H1 (cell line): ENCODE data around the gene DLG5. TPM values are rescaled to one million over a fixed set of nuclear protein-coding genes. Genes with fewer than 3 reads are reported as not detected.

Experiments
- CTCF ChIA-PET: fragments of 300-600 bp; sonication (Branson Sonifier 250); formaldehyde crosslinking; loops from one replicate; lab custom pipeline; 2021; ENCODE audit not compliant: partially characterized antibody; lab: Charles Lee
- POLR2A ChIA-PET: fragments of 300-600 bp; sonication (Branson Sonifier 250); formaldehyde crosslinking; loops from one replicate; lab custom pipeline; 2021; ENCODE audit warnings: inconsistent platforms; ENCODE audit not compliant: partially characterized antibody; lab: Charles Lee
- DNase-seq, 2 experiments: peaks; one replicate each; pipeline versions ENCODE4 v3.0.0 to v3.0.0-alpha.2; 2010 to 2022; ENCODE audit warnings: low spot score in 2 of 2, low read depth in 1 of 2, mixed read lengths in 1 of 2
- FAIRE-seq: peaks from 2 replicates; lab custom pipeline; 2011; peaks lifted over from hg19 to GRCh38; lab: Jason Lieb, UNC
- H2AFZ ChIP-seq: 2 replicates; pipeline ENCODE4 v1.8.1; 2012; ENCODE audit warnings: low read length, inconsistent platforms
- H2AK5ac ChIP-seq: 2 replicates; pipeline ENCODE4 v1.6.1; 2013; ENCODE audit warnings: low read depth, low read length
- H2BK120ac ChIP-seq: replicated peaks from 2 replicates; pipeline ENCODE3; 2013; ENCODE audit warnings: low read depth, low read length, inconsistent platforms
- H2BK12ac ChIP-seq: 2 replicates; pipeline ENCODE4 v1.6.1; 2013; ENCODE audit warnings: low read depth, low read length
- H2BK15ac ChIP-seq: 2 replicates; pipeline ENCODE4 v1.6.1; 2013; ENCODE audit warnings: low read length
- H2BK20ac ChIP-seq: 2 replicates; pipeline ENCODE4 v1.6.1; 2013; ENCODE audit warnings: low read length
- H2BK5ac ChIP-seq: 2 replicates; pipeline ENCODE4 v1.6.1; 2013; ENCODE audit warnings: low read depth, low read length
- H3K14ac ChIP-seq: 2 replicates; pipeline ENCODE4 v1.6.1; 2013; ENCODE audit warnings: inconsistent platforms; ENCODE audit not compliant: insufficient read length
- H3K18ac ChIP-seq: 2 replicates; pipeline ENCODE4 v1.6.1; 2013; ENCODE audit warnings: low read length; ENCODE audit errors: extremely low read depth
- H3K23ac ChIP-seq: 2 replicates; pipeline ENCODE4 v1.6.1; 2013; ENCODE audit warnings: inconsistent platforms; ENCODE audit not compliant: insufficient read length
- H3K23me2 ChIP-seq: 2 replicates; pipeline ENCODE4 v1.6.1; 2013; ENCODE audit warnings: low read depth, low read length
- H3K27ac ChIP-seq: 2 replicates; pipeline ENCODE4 v1.6.1; 2011; ENCODE audit warnings: low read depth, low read length, inconsistent platforms
- H3K27me3 ChIP-seq, 4 experiments: replicated peaks in 1 of 4; 1 replicate in 1 of 4; 2 replicates in 3 of 4; pipeline versions ENCODE4 v1.6.1 to v1.8.1; 2011 to 2013; ENCODE audit warnings: low read length in 3 of 4, mild to moderate bottlenecking in 3 of 4, inconsistent platforms in 2 of 4, mixed read lengths in 2 of 4, moderate library complexity in 1 of 4; ENCODE audit not compliant: control insufficient read depth in 3 of 4, insufficient read depth in 3 of 4; ENCODE audit errors: extremely low read depth in 1 of 4
- H3K36me3 ChIP-seq, 4 experiments: 2 replicates each; pipeline versions ENCODE4 v1.6.1 to v1.8.1; 2011 to 2013; ENCODE audit warnings: mild to moderate bottlenecking in 4 of 4, low read length in 3 of 4, moderate library complexity in 2 of 4, control low read depth in 1 of 4, inconsistent platforms in 1 of 4; ENCODE audit not compliant: insufficient read depth in 4 of 4, control insufficient read depth in 2 of 4
- H3K4ac ChIP-seq: replicated peaks from 2 replicates; pipeline ENCODE3; 2013; ENCODE audit warnings: low read length, low read depth, mixed read lengths, inconsistent platforms; ENCODE audit not compliant: insufficient read length
- H3K4me1 ChIP-seq, 4 experiments: replicated peaks in 1 of 4; 1 replicate in 1 of 4; 2 replicates in 3 of 4; pipeline versions ENCODE4 v1.6.1 to v1.8.1; 2011 to 2013; ENCODE audit warnings: low read length in 3 of 4, inconsistent platforms in 2 of 4, mixed read lengths in 1 of 4; ENCODE audit not compliant: insufficient read depth in 4 of 4, control insufficient read depth in 3 of 4
- H3K4me2 ChIP-seq, 2 experiments: 2 replicates each; pipeline versions ENCODE4 v1.6.1 to v1.8.1; 2011 to 2013; ENCODE audit warnings: low read depth in 2 of 2, low read length in 2 of 2, control low read depth in 1 of 2, inconsistent platforms in 1 of 2, mild to moderate bottlenecking in 1 of 2; ENCODE audit not compliant: insufficient read depth in 1 of 2
- H3K4me3 ChIP-seq, 4 experiments: fragments of 200-600, 300-600 bp in 1 of 4; sonication (generic), shearing (Covaris generic), sonication (Bioruptor Twin) in 1 of 4; 2 replicates each; pipeline versions ENCODE4 v1.5.1 to v1.8.1; 2011 to 2016; ENCODE audit warnings: low read length in 4 of 4, low read depth in 3 of 4, control low read depth in 2 of 4, inconsistent platforms in 2 of 4, mild to moderate bottlenecking in 2 of 4, mixed read lengths in 1 of 4, moderate library complexity in 1 of 4; ENCODE audit not compliant: insufficient read depth in 2 of 4; ENCODE audit errors: extremely low read depth in 1 of 4
- H3K56ac ChIP-seq: replicated peaks from 2 replicates; pipeline ENCODE3; 2013; ENCODE audit warnings: low read depth, mild to moderate bottlenecking, mixed read lengths, low read length, inconsistent platforms; ENCODE audit not compliant: insufficient read length
- H3K79me1 ChIP-seq: 2 replicates; pipeline ENCODE4 v1.6.1; 2013; ENCODE audit warnings: low read depth, low read length, control low read depth
- H3K79me2 ChIP-seq, 2 experiments: 2 replicates each; pipeline versions ENCODE4 v1.6.1 to v1.8.1; 2012 to 2013; ENCODE audit warnings: low read length in 2 of 2, mild to moderate bottlenecking in 2 of 2, inconsistent platforms in 1 of 2; ENCODE audit not compliant: insufficient read depth in 2 of 2, control insufficient read depth in 1 of 2
- H3K9ac ChIP-seq, 4 experiments: replicated peaks in 1 of 4; 1 replicate in 1 of 4; 2 replicates in 3 of 4; pipeline versions ENCODE4 v1.6.1 to v1.8.1; 2011 to 2013; ENCODE audit warnings: low read depth in 3 of 4, low read length in 3 of 4, control low read depth in 2 of 4, mild to moderate bottlenecking in 2 of 4, moderate library complexity in 2 of 4, inconsistent platforms in 1 of 4; ENCODE audit errors: extremely low read depth in 1 of 4
- H3K9me3 ChIP-seq, 2 experiments: 2 replicates each; pipeline versions ENCODE4 v1.6.1 to v1.8.1; 2012 to 2013; ENCODE audit warnings: mild to moderate bottlenecking in 2 of 2, moderate library complexity in 2 of 2, control low read depth in 1 of 2, inconsistent platforms in 1 of 2, low read depth in 1 of 2, low read length in 1 of 2, mixed read lengths in 1 of 2; ENCODE audit not compliant: insufficient read depth in 2 of 2
- H4K20me1 ChIP-seq, 2 experiments: replicated peaks in 1 of 2; 2 replicates each; pipeline versions ENCODE3 to v1.8.1; 2011 to 2013; ENCODE audit warnings: inconsistent platforms in 2 of 2, low read length in 2 of 2, mild to moderate bottlenecking in 1 of 2; ENCODE audit not compliant: insufficient read depth in 2 of 2, control insufficient read depth in 1 of 2
- H4K5ac ChIP-seq: 2 replicates; pipeline ENCODE4 v1.6.1; 2013; ENCODE audit warnings: low read length, low read depth, mixed read lengths, inconsistent platforms; ENCODE audit not compliant: insufficient read length
- H4K8ac ChIP-seq: 2 replicates; pipeline ENCODE4 v1.8.0; 2013; ENCODE audit warnings: mild to moderate bottlenecking, moderate library complexity, low read length, inconsistent platforms; ENCODE audit not compliant: insufficient read depth; ENCODE audit errors: extremely low read depth
- H4K91ac ChIP-seq: replicated peaks from 2 replicates; pipeline ENCODE3; 2013; ENCODE audit warnings: low read length, mixed read lengths, inconsistent platforms; ENCODE audit not compliant: insufficient read length
- BACH1 ChIP-seq: IDR thresholded peaks from 2 replicates; pipeline ENCODE4 v1.6.1; 2012; ENCODE audit warnings: low read length, improper control_type of control experiment
- CREB1 ChIP-seq: IDR thresholded peaks from 2 replicates; pipeline ENCODE4 v1.6.1; 2012; ENCODE audit warnings: inconsistent platforms
- RFX5 ChIP-seq: IDR thresholded peaks from 2 replicates; pipeline ENCODE4 v1.6.1; 2011; ENCODE audit warnings: low read depth, low read length, improper control_type of control experiment, borderline replicate concordance
- SIX5 ChIP-seq: IDR thresholded peaks from 2 replicates; pipeline ENCODE4 v1.6.1; 2011; ENCODE audit warnings: mild to moderate bottlenecking, low read depth, low read length
- whole genome bisulfite sequencing, 2 experiments: shearing (Covaris generic) in 1 of 2; methylation state at CpG; one replicate each; pipeline versions ENCODE4 v1.1.6 to v1.1.7; 2013 to 2015; ENCODE audit warnings: low lambda C conversion rate in 2 of 2, mixed read lengths in 2 of 2, inconsistent platforms in 1 of 2, low coverage in 1 of 2, missing lambda C conversion rate in 1 of 2; ENCODE audit not compliant: insufficient replicate concordance in 2 of 2, insufficient coverage in 1 of 2, insufficient read length in 1 of 2; ENCODE audit errors: extremely low coverage in 1 of 2, missing lambda C conversion rate in 1 of 2; 5-methylcytosine and 5-hydroxymethylcytosine counted together
- polyA plus RNA-seq, 7 experiments: library from polyadenylated mRNA; depleted of rRNA in 3 of 7; stranded (reverse) in 5 of 7; unstranded in 2 of 7; fragments of >200 nt in 5 of 7; fragments of 200-250 nt in 2 of 7; gene quantifications; 1 replicate in 5 of 7; 2 replicates in 1 of 7; 4 replicates in 1 of 7; pipeline versions ENCODE4 v1.2.1 to v1.2.3, GENCODE V29; 2011 to 2013; ENCODE audit warnings: missing spikeins in 2 of 7, mixed read lengths in 2 of 7
- total RNA-seq: library from RNA; stranded (reverse); fragmentation: NEBNext Ultra II Directional; extraction: Animal tissue kit (Norgen Biotek cat#: 25700); gene quantifications from 2 replicates; pipeline ENCODE4 v1.2.1, GENCODE V29; 2021

Gene DLG5
- total and polyA plus RNA-seq, 2 of the 8 experiments (the other 6 are each of a cell fraction or from before 2014, with no cell fraction given): 15.6 to 71.4 TPM

DNA sequence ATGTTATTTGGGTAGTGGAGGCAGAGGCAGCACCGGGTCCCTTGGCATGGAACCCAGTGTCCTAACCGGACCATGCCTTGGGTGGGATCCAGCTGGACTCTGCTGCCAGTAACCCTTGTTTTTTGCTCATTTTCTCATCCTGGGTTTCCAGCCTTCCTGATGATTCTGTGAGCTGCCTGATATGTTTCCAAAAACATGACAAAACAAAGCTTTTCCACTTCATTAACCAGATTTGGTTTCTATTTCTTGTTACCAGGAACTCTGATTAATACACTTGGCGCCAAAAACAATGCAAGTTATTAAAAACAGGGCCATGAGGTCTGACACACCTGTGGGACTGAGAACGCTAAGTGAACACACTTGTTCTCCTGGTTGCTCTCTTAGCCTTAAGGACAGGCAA lies 32.8 kb upstream of the DLG5 start:
- WGBS, 2 experiments: 91% methylated on average over 4 of the region's 4 CpGs; no CpG with 5 or more reads in 1 of the 2 experiments
- peaks cover 10% of the 10 kb centered on the region in 2 experiments for H3K9me3 ChIP-seq
- H3K79me2 ChIP-seq: no peaks in the 10 kb centered on the region
- no peak overlapping the region for H3K9ac ChIP-seq
- no peaks in the 10 kb centered on the region for H3K79me1 ChIP-seq
- peaks cover 0 to 6% (median 0%) of the 10 kb centered on the region in 4 experiments; a peak in 1 of 7 replicates for H3K4me1 ChIP-seq
- H3K4me3 ChIP-seq: no peak overlapping the region
- no peak overlapping the region for H3K4ac ChIP-seq
- no peak overlapping the region for H3K56ac ChIP-seq
- H3K4me2 ChIP-seq: no peak overlapping the region
- H3K36me3 ChIP-seq: no peaks in the 10 kb centered on the region
- no peak overlapping the region for H3K18ac ChIP-seq
- FAIRE-seq (no peak), DNase-seq (no peak)
- no peak overlapping the region for H2BK12ac ChIP-seq
- no peak overlapping the region for H2AFZ ChIP-seq
- H3K23ac ChIP-seq: no peak overlapping the region
- H2BK15ac ChIP-seq: no peak overlapping the region
- TF ChIP-seq BACH1 (no peak), RFX5 (no peak), SIX5 (no peak), CREB1 (no peak)
- no peak overlapping the region for H4K91ac ChIP-seq
- ChIA-PET POLR2A (interaction anchor here (1.0 to 1.4 kb wide), 3 partner anchors 9 to 39 kb away, joined by 3 to 4 read pairs (median 3); no protein-coding TSS in a partner anchor), CTCF (interaction anchor here (0.9 to 3.5 kb wide), 9 partner anchors 9 to 210 kb away, joined by 3 to 12 read pairs (median 5); no protein-coding TSS in a partner anchor)
- no peaks in the 10 kb centered on the region for H4K20me1 ChIP-seq
- H3K23me2 ChIP-seq: no peaks in the 10 kb centered on the region
- H2BK5ac ChIP-seq: no peak overlapping the region
- no peak overlapping the region for H3K14ac ChIP-seq
- no peak overlapping the region for H2AK5ac ChIP-seq
- H2BK120ac ChIP-seq: no peak overlapping the region
- H2BK20ac ChIP-seq: 0 out of 2 replicates have a peak overlapping the region, but pooled peaks have one; percentile 6
- no peak overlapping the region for H4K8ac ChIP-seq
- H4K5ac ChIP-seq: no peak overlapping the region
- no peaks in the 10 kb centered on the region for H3K27me3 ChIP-seq
- no peak overlapping the region for H3K27ac ChIP-seq
